CD14-positive monocyte (primary cell): ENCODE measurements around the gene RHPN2. TPM values are rescaled to one million over a fixed set of nuclear protein-coding genes. Genes with fewer than 3 reads are reported as not detected.
"Not testable (repeated sequence)": the region's sequence is repeated elsewhere in the genome, so short reads cannot be mapped to it uniquely, and the experiment has no call there.

Experiments
- DNase-seq, 3 donors: peaks; one replicate each; pipeline ENCODE4 v3.0.0-alpha.2; 2011 to 2022
- H2AFZ ChIP-seq: 2 replicates; pipeline ENCODE4 v1.6.0; 2012; ENCODE audit warnings: mild to moderate bottlenecking, low read depth, low read length, inconsistent platforms; ENCODE audit not compliant: insufficient read depth, poor library complexity, severe bottlenecking
- H3K27ac ChIP-seq, 2 donors: 1 replicate in 1 of 2; 2 replicates in 1 of 2; pipeline ENCODE4 v1.5.1; 2012 to 2013; ENCODE audit warnings: low read length in 2 of 2, control low read depth in 1 of 2, inconsistent platforms in 1 of 2, low read depth in 1 of 2, mild to moderate bottlenecking in 1 of 2
- H3K27me3 ChIP-seq, 2 donors: one replicate each; pipeline versions ENCODE4 v1.6.0 to v1.6.1; 2011 to 2013; ENCODE audit warnings: low read length in 2 of 2; ENCODE audit not compliant: control insufficient read depth in 2 of 2, insufficient read depth in 2 of 2
- H3K36me3 ChIP-seq, 2 donors: replicated peaks in 1 of 2; 1 replicate in 1 of 2; 2 replicates in 1 of 2; pipeline versions ENCODE4 v1.5.1 to v1.6.1; 2012 to 2013; ENCODE audit warnings: low read length in 2 of 2, control low read depth in 1 of 2, inconsistent platforms in 1 of 2, mild to moderate bottlenecking in 1 of 2; ENCODE audit not compliant: insufficient read depth in 2 of 2, control insufficient read depth in 1 of 2
- H3K4me1 ChIP-seq, 2 donors: 1 replicate in 1 of 2; 2 replicates in 1 of 2; pipeline versions ENCODE4 v1.5.1 to v1.6.1; 2012 to 2013; ENCODE audit warnings: low read length in 2 of 2, control low read depth in 1 of 2, inconsistent platforms in 1 of 2, mild to moderate bottlenecking in 1 of 2, moderate library complexity in 1 of 2; ENCODE audit not compliant: insufficient read depth in 2 of 2, control insufficient read depth in 1 of 2
- H3K4me2 ChIP-seq: replicated peaks from 2 replicates; pipeline ENCODE3; 2012; ENCODE audit warnings: low read length, moderate library complexity, mild to moderate bottlenecking; ENCODE audit not compliant: poor library complexity, severe bottlenecking; ENCODE audit errors: extremely low read depth
- H3K4me3 ChIP-seq, 3 experiments: fragments of 200-600 bp in 1 of 3; sonication (generic) in 1 of 3; replicated peaks in 1 of 3; 1 replicate in 2 of 3; 2 replicates in 1 of 3; pipeline ENCODE4 v1.5.1; 2011 to 2013; ENCODE audit warnings: low read length in 3 of 3, mild to moderate bottlenecking in 3 of 3, control low read depth in 2 of 3, low read depth in 2 of 3, inconsistent platforms in 1 of 3, moderate library complexity in 1 of 3
- H3K79me2 ChIP-seq: 2 replicates; pipeline ENCODE4 v1.6.0; 2012; ENCODE audit warnings: mild to moderate bottlenecking, control low read depth, inconsistent platforms, low read length, moderate library complexity; ENCODE audit not compliant: insufficient read depth
- H3K9ac ChIP-seq: 2 replicates; pipeline ENCODE4 v1.6.0; 2017; ENCODE audit warnings: low read length, mild to moderate bottlenecking; ENCODE audit not compliant: insufficient read depth, poor library complexity, severe bottlenecking
- H3K9me3 ChIP-seq, 2 donors: replicated peaks in 1 of 2; 1 replicate in 1 of 2; 2 replicates in 1 of 2; pipeline versions ENCODE4 v1.5.1 to v1.6.1; 2012 to 2013; ENCODE audit warnings: low read length in 2 of 2, control low read depth in 1 of 2; ENCODE audit not compliant: control insufficient read depth in 1 of 2, insufficient read depth in 1 of 2
- H4K20me1 ChIP-seq: 2 replicates; pipeline ENCODE4 v1.6.0; 2012; ENCODE audit warnings: mild to moderate bottlenecking, low read length, control low read depth, moderate library complexity; ENCODE audit not compliant: insufficient read depth
- H3K27ac Mint-ChIP-seq, 7 donors: one replicate each; pipeline ENCODE4 v1.8.0; 2020; ENCODE audit warnings: mild to moderate bottlenecking in 7 of 7, mixed read lengths in 7 of 7, moderate library complexity in 6 of 7, inconsistent platforms in 2 of 7
- H3K27me3 Mint-ChIP-seq, 3 donors: one replicate each; pipeline ENCODE4 v1.8.0; 2021 to 2022; ENCODE audit warnings: low read depth in 3 of 3, mild to moderate bottlenecking in 3 of 3, mixed read lengths in 3 of 3, moderate library complexity in 3 of 3, inconsistent platforms in 1 of 3
- H3K36me3 Mint-ChIP-seq, 2 donors: one replicate each; pipeline ENCODE4 v1.8.0; 2020; ENCODE audit warnings: mixed read lengths in 2 of 2, inconsistent platforms in 1 of 2, mild to moderate bottlenecking in 1 of 2
- H3K4me1 Mint-ChIP-seq: one replicate; pipeline ENCODE4 v1.8.0; 2020; ENCODE audit warnings: mild to moderate bottlenecking, mixed read lengths
- H3K4me3 Mint-ChIP-seq, 2 donors: one replicate each; pipeline ENCODE4 v1.8.0; 2020; ENCODE audit warnings: mild to moderate bottlenecking in 2 of 2, mixed read lengths in 2 of 2, moderate library complexity in 1 of 2
- H3K9me3 Mint-ChIP-seq, 7 donors: one replicate each; pipeline ENCODE4 v1.8.0; 2020 to 2022; ENCODE audit warnings: mixed read lengths in 7 of 7, mild to moderate bottlenecking in 6 of 7, moderate library complexity in 6 of 7, inconsistent platforms in 2 of 7
- CTCF ChIP-seq: fragments of 200-600 bp; IDR thresholded peaks from one replicate; pipeline ENCODE4 v1.8.0; 2022; ENCODE audit warnings: antibody characterized with exemption, mild to moderate bottlenecking
- WGBS: methylation state at CpG from one replicate; pipeline ENCODE4 v1.1.5; 2013; ENCODE audit warnings: missing lambda C conversion rate; ENCODE audit not compliant: insufficient coverage; 5-methylcytosine and 5-hydroxymethylcytosine counted together
- intact Hi-C, 2 donors: fragments of 100-400 bp; cut with micrococcal nuclease; formaldehyde crosslinking; loops; one replicate each; pipeline versions ENCODE4 v1.15.0 to v1.15.1; 2023
- polyA plus RNA-seq, 3 donors: library from polyadenylated mRNA; depleted of rRNA in 1 of 3; unstranded in 2 of 3; stranded (reverse) in 1 of 3; fragments of 300-500 nt in 2 of 3; fragments of >200 nt in 1 of 3; fragmentation: Illumina TruSeq in 2 of 3; gene quantifications; 1 replicate in 2 of 3; 2 replicates in 1 of 3; pipeline ENCODE4 v1.2.3, GENCODE V29; 2012 to 2021

Gene RHPN2
- polyA plus RNA-seq, 3 donors: 0.16 to 0.93 (median 0.51) TPM

DNA sequence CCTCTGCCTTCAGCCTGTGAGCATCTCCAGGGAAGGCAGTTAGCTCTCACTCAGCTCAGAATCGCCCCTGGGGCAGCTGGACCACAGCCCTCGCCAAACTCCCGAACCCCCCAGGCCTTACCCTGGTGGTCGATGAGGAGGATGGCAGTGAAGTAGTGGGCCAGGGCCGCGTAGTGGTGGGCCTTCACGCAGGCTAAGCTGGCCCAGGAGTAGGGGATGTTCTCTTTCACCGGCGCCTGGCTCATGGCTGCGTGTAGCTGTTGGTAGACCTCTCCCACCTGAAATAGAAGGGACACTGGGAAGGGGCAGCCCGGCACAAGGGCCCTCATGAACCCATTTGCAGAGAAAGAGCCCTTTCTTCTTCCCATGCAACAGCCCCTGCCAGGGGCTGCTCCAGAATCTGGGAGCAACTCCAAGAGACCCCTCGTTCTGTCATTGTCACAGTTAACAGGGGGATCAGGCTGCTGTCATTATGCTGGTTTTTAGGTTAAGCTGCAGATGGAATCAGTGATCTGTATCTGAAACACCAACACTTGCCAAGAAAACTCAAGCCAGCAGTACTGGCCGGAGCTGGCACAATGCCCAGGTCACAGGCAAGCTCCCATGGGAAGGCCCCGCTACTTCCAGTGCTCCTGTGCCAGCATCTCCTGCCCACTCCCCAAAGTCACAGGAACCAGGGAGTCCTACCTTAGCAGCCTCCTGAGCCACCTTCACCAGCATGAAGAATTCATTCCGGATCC lies 62.4 kb downstream of the RHPN2 start:
- H3K4me2 ChIP-seq, H2AFZ ChIP-seq, DNase-seq, H3K36me3 Mint-ChIP-seq, H3K4me3 Mint-ChIP-seq, H3K36me3 ChIP-seq, H3K79me2 ChIP-seq, H3K9me3 ChIP-seq, H3K4me3 ChIP-seq, H3K9me3 Mint-ChIP-seq, H4K20me1 ChIP-seq, intact Hi-C loops, H3K4me1 Mint-ChIP-seq, H3K27ac ChIP-seq, H3K9ac ChIP-seq, H3K27ac Mint-ChIP-seq, H3K27me3 ChIP-seq, H3K4me1 ChIP-seq: not testable (repeated sequence)
- WGBS: 100% methylated on average over 6 of the region's 15 CpGs
- H3K27me3 Mint-ChIP-seq: peaks cover 2 to 19% (median 8%) of the 10 kb centered on the region in 3 donors

DNA sequence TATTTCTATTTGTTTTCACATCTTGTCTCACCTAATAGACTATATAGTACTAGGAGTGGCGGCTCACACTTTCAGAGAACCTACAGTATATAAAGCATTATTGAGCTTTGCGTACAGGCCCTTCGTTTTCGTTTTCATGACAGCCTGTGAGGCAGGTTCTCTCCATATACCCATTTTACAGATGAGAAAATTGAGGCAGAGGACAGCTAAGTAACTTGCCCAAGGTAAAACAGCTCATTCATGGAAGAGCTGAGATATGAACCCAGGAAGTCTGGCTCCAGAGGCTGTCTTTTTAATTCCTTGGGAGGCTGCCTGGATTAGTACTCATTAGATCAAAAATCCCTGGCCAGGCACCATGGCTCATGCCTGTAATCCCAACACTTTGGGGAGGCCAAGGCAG lies 63.8 kb downstream of the RHPN2 start:
- DNase-seq: no peak
- Mint-ChIP-seq H3K27me3 (peaks cover 2 to 19% (median 5%) of the 10 kb centered on the region in 3 donors), H3K4me1 (no peaks in the 10 kb centered on the region), H3K36me3 (no peaks in the 10 kb centered on the region), H3K9me3 (peaks cover 0 to 2% (median 0%) of the 10 kb centered on the region in 7 donors), H3K4me3 (no peak overlapping the region), H3K27ac (no peak overlapping the region)
- H3K27ac ChIP-seq: no peak overlapping the region
- H3K79me2 ChIP-seq: no peaks in the 10 kb centered on the region
- H3K4me2 ChIP-seq: no peak overlapping the region
- no peaks in the 10 kb centered on the region for H3K9me3 ChIP-seq
- H3K9ac ChIP-seq: no peak overlapping the region
- H3K4me3 ChIP-seq: no peak overlapping the region
- no peak for TF ChIP-seq CTCF
- H3K36me3 ChIP-seq: no peaks in the 10 kb centered on the region
- H4K20me1 ChIP-seq: no peaks in the 10 kb centered on the region
- no peaks in the 10 kb centered on the region for H3K27me3 ChIP-seq
- H3K4me1 ChIP-seq: no peaks in the 10 kb centered on the region
- WGBS: no CpG with 5 or more reads among the region's 4 CpGs
- intact Hi-C loops: no loop called here
- H2AFZ ChIP-seq: no peak overlapping the region
